ENCODE data around the gene RNF215. TPM values are rescaled to one million over a fixed set of nuclear protein-coding genes. Genes with fewer than 3 reads are reported as not detected.
A peak's percentile ranks its signal among the peaks of the same experiment; 100 is the strongest.

The RNF215 gene
- polyA plus RNA-seq, 1 experiment, result 11.4 TPM

DNA sequence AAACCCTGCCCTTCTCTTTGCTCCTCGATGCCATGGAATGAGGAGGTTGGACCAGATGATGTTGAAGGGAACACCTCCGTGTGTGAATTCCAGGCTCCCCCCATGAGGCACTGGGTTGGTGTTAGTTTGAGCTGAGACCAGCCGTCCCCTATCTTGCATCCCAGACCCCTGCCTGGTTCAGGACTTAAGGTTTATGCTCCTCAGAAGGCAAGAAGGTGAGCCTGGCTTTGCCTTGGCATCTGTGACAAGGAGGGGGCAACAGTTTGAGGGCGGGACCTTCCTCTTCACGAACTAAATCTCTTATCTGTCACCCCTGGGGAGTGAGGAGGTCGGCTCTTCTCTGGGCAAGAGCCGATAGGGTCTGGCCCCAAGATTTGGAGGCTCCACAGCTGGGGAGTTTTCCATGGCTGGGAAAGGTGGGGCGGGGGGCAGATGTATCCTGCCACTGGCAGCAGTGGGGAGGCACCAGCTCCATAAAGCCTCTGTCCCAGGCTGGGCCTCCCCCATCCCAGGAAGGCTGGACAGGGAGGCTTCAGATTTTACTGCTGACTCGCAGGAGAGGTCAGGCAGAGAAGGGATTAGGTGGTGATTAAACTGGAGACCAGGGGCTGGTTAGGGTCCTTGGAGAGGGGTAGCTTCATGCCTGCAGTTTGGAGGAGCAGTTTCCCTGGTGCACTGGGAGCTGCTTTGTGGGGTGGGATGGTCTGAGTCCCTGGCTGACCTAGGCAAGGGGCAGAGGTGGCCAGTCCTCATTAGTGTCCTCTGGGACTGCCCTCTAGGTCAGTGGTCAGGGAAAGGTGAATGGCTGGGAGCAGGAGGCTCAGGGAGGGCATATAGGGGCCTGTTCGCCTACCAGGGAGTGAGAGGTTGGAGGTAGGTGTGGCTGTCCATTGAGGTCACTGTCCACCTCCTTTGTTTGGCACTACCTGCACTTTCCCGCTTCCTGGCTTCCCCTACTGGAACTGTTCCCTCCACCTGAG lies 10.7 kb upstream of the RNF215 start:
- TF ChIP-seq, protein P1, sequence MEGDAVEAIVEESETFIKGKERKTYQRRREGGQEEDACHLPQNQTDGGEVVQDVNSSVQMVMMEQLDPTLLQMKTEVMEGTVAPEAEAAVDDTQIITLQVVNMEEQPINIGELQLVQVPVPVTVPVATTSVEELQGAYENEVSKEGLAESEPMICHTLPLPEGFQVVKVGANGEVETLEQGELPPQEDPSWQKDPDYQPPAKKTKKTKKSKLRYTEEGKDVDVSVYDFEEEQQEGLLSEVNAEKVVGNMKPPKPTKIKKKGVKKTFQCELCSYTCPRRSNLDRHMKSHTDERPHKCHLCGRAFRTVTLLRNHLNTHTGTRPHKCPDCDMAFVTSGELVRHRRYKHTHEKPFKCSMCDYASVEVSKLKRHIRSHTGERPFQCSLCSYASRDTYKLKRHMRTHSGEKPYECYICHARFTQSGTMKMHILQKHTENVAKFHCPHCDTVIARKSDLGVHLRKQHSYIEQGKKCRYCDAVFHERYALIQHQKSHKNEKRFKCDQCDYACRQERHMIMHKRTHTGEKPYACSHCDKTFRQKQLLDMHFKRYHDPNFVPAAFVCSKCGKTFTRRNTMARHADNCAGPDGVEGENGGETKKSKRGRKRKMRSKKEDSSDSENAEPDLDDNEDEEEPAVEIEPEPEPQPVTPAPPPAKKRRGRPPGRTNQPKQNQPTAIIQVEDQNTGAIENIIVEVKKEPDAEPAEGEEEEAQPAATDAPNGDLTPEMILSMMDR (IDR thresholded peaks at IDR 0.05; ENCODE audit: low read depth, low read length), result no peak
- Histone ChIP-seq H3K4me3 (ENCODE audit: low read depth, low read length) (peak overlapping the region; percentile 82), H3K27me3 (ENCODE audit: control insufficient read depth, insufficient read depth, low read length) (no peaks in the 10 kb centered on the region), H3K27ac (ENCODE audit: low read depth, low read length) (peak overlapping the region; percentile 11), H3K9me3 (ENCODE audit: control insufficient read depth, insufficient read depth, low read length) (no peaks in the 10 kb centered on the region; the same call in 1 of the 2 replicates)
- no peak for DNase-seq (ENCODE audit: low read depth, low spot score)
- ChIA-PET CTCF (interaction anchor here (0.6 to 3.5 kb wide), 4 partner anchors 11 to 290 kb away, joined by 4 to 20 read pairs (median 5); partner anchors contain the start of gene RNF215), POLR2A (interaction anchor here (0.5 to 2.8 kb wide), 3 partner anchors 16 to 71 kb away, joined by 3 to 18 read pairs (median 3); partner anchors contain the start of gene TBC1D10A)

DNA sequence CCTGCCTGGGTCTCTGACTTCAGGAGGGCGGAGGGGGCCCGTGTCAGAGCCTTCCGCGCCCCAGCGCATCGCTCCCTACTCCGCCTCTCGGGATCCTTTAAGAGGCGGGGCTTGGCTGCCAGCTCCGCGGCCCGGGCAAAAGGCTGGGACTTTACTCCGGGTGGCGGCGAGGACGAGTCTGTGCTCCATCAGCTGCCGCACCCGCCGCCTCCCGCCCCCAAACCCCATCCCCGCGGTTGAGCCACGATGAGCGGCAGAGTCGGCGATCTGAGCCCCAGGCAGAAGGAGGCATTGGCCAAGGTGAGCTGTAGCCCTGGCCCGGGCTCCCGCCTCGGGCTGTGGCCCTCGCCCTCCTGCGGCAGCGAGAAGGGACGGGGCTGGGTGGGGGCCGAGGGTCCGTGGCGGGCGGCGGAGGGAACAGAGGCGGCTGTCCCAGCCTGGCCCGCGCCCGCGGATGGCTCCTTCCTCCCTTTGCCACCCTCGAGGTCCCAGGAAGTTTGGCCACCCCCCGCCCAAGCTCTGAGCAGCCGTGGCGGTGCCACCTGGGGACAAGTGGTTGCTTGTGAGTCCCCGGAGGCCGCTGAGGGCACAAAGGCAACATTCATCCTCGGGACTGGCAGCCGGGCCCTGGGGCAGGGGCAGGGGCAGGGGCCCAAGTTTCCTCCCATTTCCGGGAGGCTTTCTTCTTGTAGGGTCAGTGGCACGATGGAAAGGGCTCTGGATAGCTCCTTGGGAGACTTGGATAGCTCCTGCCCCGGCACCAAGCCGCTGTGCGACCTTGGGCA lies 9.9 kb upstream of the RNF215 start, which contains the start of gene SEC14L2:
TSS of gene SEC14L2 (plus strand) at position 148 of the 785 bp plus-strand sequence. CDS start at position 247, 99 bp downstream.
- Histone ChIP-seq H3K9me3 (ENCODE audit: control insufficient read depth, insufficient read depth, low read length) (no peaks in the 10 kb centered on the region; the same call in 1 of the 2 replicates), H3K4me3 (ENCODE audit: low read depth, low read length) (peak within 1 kb of the TSS; percentile 82), H3K27me3 (ENCODE audit: control insufficient read depth, insufficient read depth, low read length) (no peaks in the 10 kb centered on the region), H3K27ac (ENCODE audit: low read depth, low read length) (peak within 1 kb of the TSS; percentile 11)
- POLR2A ChIA-PET, result interaction anchor here (0.5 to 2.8 kb wide), 5 partner anchors 10 to 190 kb away, joined by 3 to 18 read pairs (median 4); partner anchors contain the start of genes RNF215 and TBC1D10A
- DNase-seq (ENCODE audit: low read depth, low spot score), result no peak
- TF ChIP-seq, protein P1 (IDR thresholded peaks at IDR 0.05; ENCODE audit: low read depth, low read length), result no peak
- CTCF ChIA-PET, result interaction anchor here (0.6 to 3.5 kb wide), 6 partner anchors 10 to 289 kb away, joined by 3 to 20 read pairs (median 4); partner anchors contain the start of gene RNF215

GRCh38 chr22:30393885-30394284 lies 6.7 kb upstream of the RNF215 start:
- H3K9me3 ChIP-seq (ENCODE audit: control insufficient read depth, insufficient read depth, low read length), result peaks cover 3% of the 10 kb centered on the region
- H3K27ac ChIP-seq (ENCODE audit: low read depth, low read length), result no peak overlapping the region
- CTCF ChIA-PET, result interaction anchor here (0.7 kb wide), 1 partner anchor 10 kb away, joined by 4 read pairs; no protein-coding TSS in a partner anchor
- DNase-seq (ENCODE audit: low read depth, low spot score), result no peak
- H3K4me3 ChIP-seq (ENCODE audit: low read depth, low read length), result no peak overlapping the region
- H3K27me3 ChIP-seq (ENCODE audit: control insufficient read depth, insufficient read depth, low read length), result no peaks in the 10 kb centered on the region
- TF ChIP-seq, protein P1 (IDR thresholded peaks at IDR 0.05; ENCODE audit: low read depth, low read length), result no peak
- POLR2A ChIA-PET, result interaction anchor here (0.7 kb wide), 1 partner anchor 841 kb away, joined by 12 read pairs; the partner anchor contains the start of gene THOC5

- H3K27me3 ChIP-seq (ENCODE audit: control insufficient read depth, insufficient read depth, low read length), result no peaks in the 10 kb centered on the region
- POLR2A ChIA-PET, result no interaction called here
- H3K4me3 ChIP-seq (ENCODE audit: low read depth, low read length), result no peak overlapping the region
- no peak for DNase-seq (ENCODE audit: low read depth, low spot score)
- CTCF ChIA-PET, result no interaction called here
- TF ChIP-seq, protein P1 (IDR thresholded peaks at IDR 0.05; ENCODE audit: low read depth, low read length), result no peak
- no peak overlapping the region for H3K27ac ChIP-seq (ENCODE audit: low read depth, low read length)
- H3K9me3 ChIP-seq (ENCODE audit: control insufficient read depth, insufficient read depth, low read length), result peaks cover 3% of the 10 kb centered on the region
Measured at GRCh38 chr22:30393322-30393680, 6.1 kb upstream of the RNF215 start.

Data from AG04450 (cell line).